Esophagus muscularis mucosa (tissue), 4 donors: ENCODE data around the gene FANCC. TPM values are rescaled to one million over a fixed set of nuclear protein-coding genes. Genes with fewer than 3 reads are reported as not detected.
A peak's percentile ranks its signal among the peaks of the same experiment; 100 is the strongest.

Experiments used
- DNase-seq: peaks from one replicate; pipeline ENCODE4 v3.0.0-alpha.2; 2017; ENCODE audit errors: extremely low spot score
- H3K27ac ChIP-seq, 4 donors: fragments of 200-600 bp; sonication (generic); replicated peaks in 1 of 4; 1 replicate in 3 of 4; 2 replicates in 1 of 4; pipeline ENCODE4 v1.5.1; 2016 to 2019; ENCODE audit warnings: mild to moderate bottlenecking in 1 of 4
- H3K27me3 ChIP-seq, 4 donors: fragments of 200-600 bp; sonication (generic); one replicate each; pipeline versions ENCODE4 v1.5.1 to v1.6.0; 2016 to 2019
- H3K36me3 ChIP-seq, 4 donors: fragments of 200-600 bp; sonication (generic); one replicate each; pipeline ENCODE4 v1.5.1; 2016 to 2019
- H3K4me1 ChIP-seq, 4 donors: fragments of 200-600 bp; sonication (generic); one replicate each; pipeline ENCODE4 v1.5.1; 2016 to 2019
- H3K4me3 ChIP-seq, 4 donors: fragments of 200-600 bp; sonication (generic); 1 replicate in 2 of 4; 2 replicates in 2 of 4; pipeline ENCODE4 v1.5.1; 2016 to 2019; ENCODE audit warnings: mild to moderate bottlenecking in 4 of 4, moderate library complexity in 1 of 4
- H3K9me3 ChIP-seq, 4 donors: fragments of 200-600 bp; sonication (generic); 1 replicate in 3 of 4; 2 replicates in 1 of 4; pipeline ENCODE4 v1.5.1; 2016 to 2019
- CTCF ChIP-seq, 3 experiments: fragments of 200-600 bp in 2 of 3; fragments of 450-650 bp in 1 of 3; sonication (generic) in 2 of 3; IDR thresholded peaks; one replicate each; pipeline ENCODE4 v1.5.1; 2017 to 2019; ENCODE audit warnings: antibody characterized with exemption in 3 of 3, mild to moderate bottlenecking in 2 of 3, moderate library complexity in 1 of 3
- EP300 ChIP-seq: sonication (generic); formaldehyde crosslinking; IDR thresholded peaks from one replicate; pipeline ENCODE4 v1.6.1; 2017; ENCODE audit warnings: antibody characterized with exemption
- POLR2A ChIP-seq: fragments of 450-650 bp; IDR thresholded peaks from one replicate; pipeline ENCODE4 v1.6.1; 2017; ENCODE audit warnings: antibody characterized with exemption, moderate library complexity, mild to moderate bottlenecking, low read depth
- POLR2AphosphoS5 ChIP-seq, 2 donors: sonication (generic); formaldehyde crosslinking; IDR thresholded peaks; one replicate each; pipeline ENCODE4 v1.6.1; 2017; ENCODE audit warnings: antibody characterized with exemption in 2 of 2
- WGBS: methylation state at CpG from one replicate; pipeline ENCODE4 v1.1.5; 2018; 5-methylcytosine and 5-hydroxymethylcytosine counted together
- intact Hi-C: fragments of 100-400 bp; cut with DNase I; formaldehyde crosslinking; loops from one replicate; pipeline ENCODE4 v1.15.1; 2023
- total RNA-seq, 4 donors: library from RNA; depleted of rRNA; stranded (reverse); fragments of >200 nt; gene quantifications; one replicate each; pipeline versions ENCODE4 v1.1.0 to v1.2.1, GENCODE V29; 2016

FANCC gene
- total RNA-seq, 4 donors from 2014 or later = 5.3 to 9.5 (median 6.8) TPM

DNA sequence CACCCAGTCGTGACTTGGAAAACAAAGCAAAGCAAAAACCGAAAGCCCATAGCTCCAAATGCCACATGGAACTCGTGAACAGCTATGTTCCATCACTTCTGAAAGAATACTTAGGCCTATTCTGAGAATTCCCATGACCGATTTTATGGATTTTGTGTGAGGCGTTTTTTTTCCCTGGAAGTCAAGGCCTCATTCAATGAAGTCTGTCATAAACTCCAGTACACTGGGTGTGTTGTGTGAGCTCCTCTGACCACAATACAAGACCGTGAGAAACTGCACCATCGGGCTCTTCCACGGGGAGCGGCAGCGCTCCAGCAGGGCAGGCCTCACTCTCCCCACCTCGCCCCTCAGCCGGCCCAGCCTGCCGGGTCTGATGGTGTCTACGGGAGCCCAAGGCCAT is 209.5 kb downstream of the FANCC start:
- peaks cover 37 to 66% (median 54%) of the 10 kb centered on the region in 4 donors for H3K4me1 ChIP-seq
- H3K9me3 ChIP-seq = no peaks in the 10 kb centered on the region
- H3K27me3 ChIP-seq = no peaks in the 10 kb centered on the region
- no peak overlapping the region for H3K4me3 ChIP-seq
- 78% methylated on average over 10 of the region's 14 CpGs for WGBS
- peaks cover 11 to 63% (median 47%) of the 10 kb centered on the region in 4 donors for H3K36me3 ChIP-seq
- peak overlapping the region; percentile 69 to 75 (median 74) for H3K27ac ChIP-seq
- intact Hi-C loops = no loop called here
- TF ChIP-seq POLR2A (no peak), POLR2AphosphoS5 (IDR thresholded peaks at IDR 0.05) (no peak), CTCF (IDR thresholded peaks at IDR 0.05) (no peak), EP300 (no peak)
- DNase-seq = no peak

DNA sequence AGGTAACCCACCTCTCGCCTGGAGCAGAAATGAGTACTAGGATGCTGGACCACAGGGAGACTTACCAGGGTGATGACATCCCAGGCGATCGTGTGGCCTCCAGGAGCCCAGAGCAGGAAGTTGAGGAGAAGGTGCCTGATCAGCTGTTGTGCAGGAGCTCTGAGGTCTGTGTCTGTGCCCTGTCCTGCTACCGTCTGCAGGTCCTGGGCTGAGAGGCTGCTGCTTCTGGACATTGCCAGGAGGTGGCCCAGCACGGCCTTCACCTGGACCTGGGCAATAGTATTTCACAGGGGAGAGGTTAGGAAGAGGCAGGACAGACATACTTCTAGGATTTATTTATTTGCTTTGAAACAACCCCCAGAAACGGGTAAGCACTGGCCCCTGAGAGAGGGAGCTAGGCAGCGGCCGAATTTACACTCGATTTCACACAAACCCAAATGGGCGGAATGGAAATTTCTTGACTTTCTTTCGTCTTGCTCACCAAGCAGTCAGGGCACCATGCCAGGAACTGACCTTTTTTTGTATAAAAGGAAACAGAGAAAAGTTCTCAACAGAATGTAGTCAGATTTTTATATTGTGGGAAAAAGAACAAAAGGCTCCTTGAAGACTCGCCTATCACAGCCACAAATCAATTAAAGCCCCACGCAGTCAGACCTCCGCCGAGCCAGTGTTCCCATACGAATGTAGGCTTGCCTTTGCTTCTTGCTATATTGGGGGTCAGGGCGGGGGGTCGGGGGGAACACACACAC is 210.3 kb downstream of the FANCC start:
- Histone ChIP-seq H3K9me3 (no peaks in the 10 kb centered on the region), H3K27ac (peak overlapping the region; percentile 69 to 75 (median 74)), H3K36me3 (peaks cover 11 to 63% (median 41%) of the 10 kb centered on the region in 4 donors), H3K4me3 (no peak overlapping the region), H3K4me1 (peaks cover 45 to 74% (median 62%) of the 10 kb centered on the region in 4 donors), H3K27me3 (no peaks in the 10 kb centered on the region)
- DNase-seq = no peak
- 55% methylated on average over 14 of the region's 18 CpGs for WGBS
- TF ChIP-seq EP300 = no peak
- peak in 1 of 2 donors; percentile 17 for TF ChIP-seq POLR2AphosphoS5 (IDR thresholded peaks at IDR 0.05)
- intact Hi-C loops = no loop called here

DNA sequence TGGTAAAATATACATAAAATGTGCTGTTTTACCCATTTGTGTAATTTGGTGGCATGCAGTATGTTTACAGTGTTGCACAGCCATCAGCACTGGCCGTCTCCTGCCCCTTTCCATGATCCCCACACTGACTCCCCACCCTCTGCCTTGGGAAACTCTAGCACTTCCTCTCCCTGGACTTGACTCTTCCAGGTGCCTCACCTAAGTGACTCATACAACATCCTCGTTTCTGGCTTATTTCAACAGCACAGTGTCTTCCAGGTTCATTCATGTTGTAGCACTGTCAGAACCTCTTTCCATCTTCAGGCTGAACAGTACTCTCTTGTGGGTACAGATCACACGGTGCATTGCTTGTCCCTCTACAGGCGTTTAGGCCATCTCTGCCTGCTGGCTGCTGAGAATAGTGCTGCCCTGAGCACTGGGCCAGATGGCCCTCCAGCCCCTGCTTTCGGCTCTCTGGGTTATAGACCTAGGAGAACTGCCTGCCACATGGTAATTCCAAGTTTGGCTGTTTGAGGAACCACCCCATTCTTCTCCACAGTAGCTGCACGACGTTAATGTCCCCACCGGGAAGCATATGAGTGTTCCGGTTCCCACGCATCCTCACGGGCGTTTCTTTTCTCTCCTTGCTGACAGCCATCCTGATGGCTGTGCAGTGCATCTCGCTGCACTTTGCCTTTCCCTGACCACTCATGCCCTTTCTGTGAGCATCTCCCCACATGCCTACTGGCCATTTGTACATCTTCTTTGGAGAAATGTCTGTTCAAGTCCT is 211.8 kb downstream of the FANCC start:
- Histone ChIP-seq H3K9me3 (no peaks in the 10 kb centered on the region), H3K4me1 (peaks cover 57 to 86% (median 76%) of the 10 kb centered on the region in 4 donors), H3K27me3 (no peaks in the 10 kb centered on the region), H3K4me3 (no peak overlapping the region), H3K36me3 (peaks cover 0 to 52% (median 27%) of the 10 kb centered on the region in 4 donors), H3K27ac (peak overlapping the region; percentile 69 to 75 (median 74))
- intact Hi-C loops = no loop called here
- no peak for DNase-seq
- TF ChIP-seq POLR2AphosphoS5 (IDR thresholded peaks at IDR 0.05) = peak in 1 of 2 donors; percentile 36
- no peak for TF ChIP-seq EP300
- 74% methylated on average over 13 of the region's 13 CpGs for whole genome bisulfite sequencing

DNA sequence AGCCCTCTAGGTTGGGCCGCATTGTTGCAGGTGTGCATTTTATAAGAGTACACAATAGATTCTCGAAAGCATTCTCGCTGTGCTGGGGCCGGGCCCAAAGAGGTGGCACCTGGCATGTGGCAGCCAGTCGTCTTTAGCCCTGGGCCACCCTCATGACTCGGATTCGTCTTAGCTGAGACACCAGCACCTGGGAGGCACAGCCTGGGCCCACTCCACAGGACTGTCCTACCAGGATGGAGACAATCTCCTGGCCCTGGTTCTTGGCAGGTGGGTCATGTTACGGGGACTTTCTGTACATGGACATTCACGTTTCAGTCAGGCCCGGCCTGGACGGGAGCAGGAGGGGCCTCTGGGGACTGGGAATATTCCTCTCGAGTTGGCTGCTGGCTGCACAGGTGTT is 212.5 kb downstream of the FANCC start:
- Histone ChIP-seq H3K9me3 (no peaks in the 10 kb centered on the region), H3K4me3 (no peak overlapping the region), H3K4me1 (peaks cover 65 to 91% (median 84%) of the 10 kb centered on the region in 4 donors), H3K27ac (peak overlapping the region; percentile 69 to 75 (median 74)), H3K27me3 (no peaks in the 10 kb centered on the region), H3K36me3 (peaks cover 0 to 55% (median 28%) of the 10 kb centered on the region in 4 donors)
- DNase-seq = no peak
- no peak for TF ChIP-seq POLR2AphosphoS5 (IDR thresholded peaks at IDR 0.05)
- TF ChIP-seq CTCF (IDR thresholded peaks at IDR 0.05) = no peak
- TF ChIP-seq EP300 = no peak
- no peak for TF ChIP-seq POLR2A
- WGBS = 65% methylated on average over 8 of the region's 12 CpGs
- intact Hi-C loops = no loop called here

DNA sequence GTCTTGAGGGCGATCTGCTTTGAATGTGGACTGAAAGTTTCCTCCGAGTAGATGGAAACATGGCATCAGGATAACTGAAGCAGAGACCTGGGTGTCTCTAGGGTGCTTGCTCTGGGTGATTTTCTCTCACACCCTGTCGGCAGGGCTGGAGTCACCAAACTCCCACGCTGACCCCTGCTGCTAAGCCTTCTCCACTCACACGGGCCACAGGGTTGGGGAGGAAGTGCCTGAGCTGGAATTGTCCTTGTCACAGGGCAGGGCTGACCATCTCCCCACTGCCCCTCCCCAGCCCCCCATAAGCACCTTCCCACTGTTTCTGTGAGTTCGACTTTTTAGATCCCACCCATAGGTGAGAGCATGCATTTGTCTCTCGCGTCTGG is 212.9 kb downstream of the FANCC start:
- DNase-seq = no peak
- H3K9me3 ChIP-seq = no peaks in the 10 kb centered on the region
- peak overlapping the region; percentile 69 to 75 (median 74) for H3K27ac ChIP-seq
- WGBS = 80% methylated on average over 5 of the region's 8 CpGs
- peaks cover 0 to 55% (median 27%) of the 10 kb centered on the region in 4 donors for H3K36me3 ChIP-seq
- intact Hi-C loops = no loop called here
- no peaks in the 10 kb centered on the region for H3K27me3 ChIP-seq
- TF ChIP-seq POLR2AphosphoS5 (IDR thresholded peaks at IDR 0.05) (no peak), POLR2A (no peak), CTCF (IDR thresholded peaks at IDR 0.05) (no peak), EP300 (no peak)
- no peak overlapping the region for H3K4me3 ChIP-seq
- peaks cover 69 to 95% (median 88%) of the 10 kb centered on the region in 4 donors for H3K4me1 ChIP-seq
